ENCODE data around the gene DDX20. TPM values are rescaled to one million over a fixed set of nuclear protein-coding genes. Genes with fewer than 3 reads are reported as not detected.

DDX20 gene
- total RNA-seq, 4 donors from 2014 or later = 9.5 to 19.9 (median 13.1) TPM

DNA sequence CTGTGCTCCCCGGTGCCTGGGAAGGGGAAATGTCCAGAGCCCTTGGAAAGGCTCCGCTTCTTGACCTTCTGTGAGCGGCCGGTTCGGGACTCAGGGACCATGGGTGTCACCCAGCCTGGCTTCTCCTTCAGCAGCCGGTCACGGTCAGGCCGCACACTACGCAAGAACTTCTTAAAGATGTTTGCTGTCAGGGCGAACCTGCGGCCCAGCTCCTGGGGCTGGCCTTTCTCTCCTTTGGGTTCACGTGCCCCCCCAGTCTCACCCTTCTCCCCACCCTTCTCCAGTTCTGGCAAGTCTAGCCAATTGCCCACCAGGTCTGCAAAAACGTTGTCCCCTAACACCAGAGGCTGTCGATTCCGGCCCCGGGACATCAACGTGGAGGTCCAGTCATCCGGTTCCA, 28.6 kb upstream of the DDX20 start:
- peaks cover 57 to 58% (median 58%) of the 10 kb centered on the region in 4 donors for H3K4me1 ChIP-seq
- H3K9me3 ChIP-seq = no peaks in the 10 kb centered on the region
- DNase-seq (ENCODE audit: extremely low spot score) = peak; percentile 85
- WGBS = 76% methylated on average over 10 of the region's 18 CpGs
- no peaks in the 10 kb centered on the region for H3K27me3 ChIP-seq
- H3K27ac ChIP-seq (replicated peaks in 1 of 4) = no peak overlapping the region
- no peak for TF ChIP-seq EP300 (IDR thresholded peaks at IDR 0.05)
- TF ChIP-seq POLR2A (IDR thresholded peaks at IDR 0.05; ENCODE audit: low read depth) = no peak
- TF ChIP-seq, protein P1, sequence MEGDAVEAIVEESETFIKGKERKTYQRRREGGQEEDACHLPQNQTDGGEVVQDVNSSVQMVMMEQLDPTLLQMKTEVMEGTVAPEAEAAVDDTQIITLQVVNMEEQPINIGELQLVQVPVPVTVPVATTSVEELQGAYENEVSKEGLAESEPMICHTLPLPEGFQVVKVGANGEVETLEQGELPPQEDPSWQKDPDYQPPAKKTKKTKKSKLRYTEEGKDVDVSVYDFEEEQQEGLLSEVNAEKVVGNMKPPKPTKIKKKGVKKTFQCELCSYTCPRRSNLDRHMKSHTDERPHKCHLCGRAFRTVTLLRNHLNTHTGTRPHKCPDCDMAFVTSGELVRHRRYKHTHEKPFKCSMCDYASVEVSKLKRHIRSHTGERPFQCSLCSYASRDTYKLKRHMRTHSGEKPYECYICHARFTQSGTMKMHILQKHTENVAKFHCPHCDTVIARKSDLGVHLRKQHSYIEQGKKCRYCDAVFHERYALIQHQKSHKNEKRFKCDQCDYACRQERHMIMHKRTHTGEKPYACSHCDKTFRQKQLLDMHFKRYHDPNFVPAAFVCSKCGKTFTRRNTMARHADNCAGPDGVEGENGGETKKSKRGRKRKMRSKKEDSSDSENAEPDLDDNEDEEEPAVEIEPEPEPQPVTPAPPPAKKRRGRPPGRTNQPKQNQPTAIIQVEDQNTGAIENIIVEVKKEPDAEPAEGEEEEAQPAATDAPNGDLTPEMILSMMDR (IDR thresholded peaks at IDR 0.05) = no peak
- no peak for TF ChIP-seq POLR2AphosphoS5 (IDR thresholded peaks at IDR 0.05)
- peaks cover 4 to 34% (median 15%) of the 10 kb centered on the region in 4 donors for H3K36me3 ChIP-seq
- H3K4me3 ChIP-seq = no peak overlapping the region
- intact Hi-C loops (cut with DNase I) = no loop called here

DNA sequence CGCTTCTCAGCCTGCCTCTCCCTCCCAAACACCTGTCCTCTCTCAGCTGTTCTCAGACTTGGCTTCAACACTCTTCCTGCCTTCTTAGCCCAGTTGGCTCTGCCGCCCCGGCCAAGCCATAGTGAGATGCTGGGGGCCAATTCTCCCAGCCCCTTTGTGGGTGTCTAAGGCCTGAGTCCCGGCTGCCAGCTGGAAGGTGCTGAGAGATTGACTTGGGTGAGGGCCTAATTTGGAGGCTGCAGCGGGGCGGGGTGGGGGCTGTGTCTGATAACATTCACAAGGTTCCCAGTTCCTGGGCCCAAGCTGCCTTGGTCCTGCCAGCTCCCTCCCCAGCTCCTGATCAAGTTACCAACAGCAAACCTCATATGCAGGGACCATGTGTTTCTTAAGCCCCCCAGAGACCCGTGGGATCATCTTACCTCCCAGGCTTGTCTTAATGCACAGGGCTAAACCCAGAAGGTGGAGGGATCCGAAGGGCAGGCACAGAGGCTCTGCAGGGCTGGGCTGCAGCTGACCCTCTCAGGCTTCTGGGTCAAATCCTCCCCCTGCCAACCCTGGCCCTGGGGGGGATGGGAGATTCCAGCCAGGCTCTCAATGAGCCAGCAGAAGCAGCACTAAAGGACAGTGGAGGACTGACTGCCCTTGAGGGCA, 26.3 kb upstream of the DDX20 start:
- TF ChIP-seq, protein P1 (IDR thresholded peaks at IDR 0.05) = no peak
- TF ChIP-seq POLR2A (IDR thresholded peaks at IDR 0.05; ENCODE audit: low read depth) = no peak
- TF ChIP-seq POLR2AphosphoS5 (IDR thresholded peaks at IDR 0.05) = no peak
- TF ChIP-seq EP300 (IDR thresholded peaks at IDR 0.05) = no peak
- Histone ChIP-seq H3K27me3 (no peaks in the 10 kb centered on the region), H3K9me3 (no peaks in the 10 kb centered on the region), H3K4me3 (no peak overlapping the region), H3K4me1 (peaks cover 69 to 75% (median 70%) of the 10 kb centered on the region in 4 donors), H3K36me3 (peaks cover 4 to 34% (median 15%) of the 10 kb centered on the region in 4 donors), H3K27ac (replicated peaks in 1 of 4) (peak overlapping the region; percentile 8 to 38 (median 26))
- 57% methylated on average over 4 of the region's 8 CpGs for WGBS
- intact Hi-C loops (cut with DNase I) = no loop called here
- peak; percentile 84 for DNase-seq (ENCODE audit: extremely low spot score)

DNA sequence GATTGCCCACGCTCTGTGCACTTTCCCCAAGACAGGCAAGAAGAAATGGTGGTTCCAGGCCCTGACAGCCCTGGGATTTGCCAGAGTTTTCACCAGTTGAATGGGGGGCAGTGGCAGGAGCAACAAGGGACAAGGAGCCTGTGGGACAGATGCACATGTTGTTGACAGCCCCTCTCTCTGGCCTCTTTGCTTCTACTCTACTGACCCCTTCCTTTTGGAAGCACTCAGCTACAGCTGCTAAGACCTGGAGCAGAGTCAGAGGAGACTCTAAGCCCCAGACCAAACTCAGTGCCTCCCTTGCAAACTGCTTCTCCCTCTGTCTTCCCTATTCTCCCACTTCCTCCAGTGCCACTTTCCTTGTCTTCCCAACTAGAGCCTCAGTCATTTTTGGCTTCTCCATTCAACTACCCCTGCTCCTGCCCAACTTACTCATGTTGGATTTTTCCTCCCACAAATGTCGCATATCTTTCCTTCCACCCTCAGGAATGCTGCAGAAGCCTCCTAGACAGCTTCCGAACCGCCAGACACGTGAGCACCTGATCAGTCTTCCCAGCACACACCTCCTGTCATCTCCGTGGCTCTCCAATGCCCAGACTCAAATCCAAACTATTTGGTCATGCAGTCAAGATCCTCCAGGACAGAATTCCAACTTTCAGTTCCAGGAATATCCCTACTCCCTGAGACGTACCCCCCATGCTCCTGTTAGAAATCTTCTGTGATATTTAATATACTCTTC, 25.6 kb upstream of the DDX20 start:
- intact Hi-C loops (cut with DNase I) = no loop called here
- H3K9me3 ChIP-seq = no peaks in the 10 kb centered on the region
- H3K4me1 ChIP-seq = peaks cover 70 to 74% (median 70%) of the 10 kb centered on the region in 4 donors
- H3K27me3 ChIP-seq = no peaks in the 10 kb centered on the region
- DNase-seq (ENCODE audit: extremely low spot score) = peak; percentile 55
- TF ChIP-seq POLR2A (IDR thresholded peaks at IDR 0.05; ENCODE audit: low read depth) (no peak), EP300 (IDR thresholded peaks at IDR 0.05) (no peak), POLR2AphosphoS5 (IDR thresholded peaks at IDR 0.05) (no peak)
- TF ChIP-seq, protein P1 (IDR thresholded peaks at IDR 0.05) = no peak
- WGBS = 36% methylated on average over 6 of the region's 7 CpGs
- peaks cover 4 to 34% (median 15%) of the 10 kb centered on the region in 4 donors for H3K36me3 ChIP-seq
- no peak overlapping the region for H3K4me3 ChIP-seq
- peak overlapping the region in 3 of 4 donors; percentile 23 to 38 (median 29) for H3K27ac ChIP-seq (replicated peaks in 1 of 4)

DNA sequence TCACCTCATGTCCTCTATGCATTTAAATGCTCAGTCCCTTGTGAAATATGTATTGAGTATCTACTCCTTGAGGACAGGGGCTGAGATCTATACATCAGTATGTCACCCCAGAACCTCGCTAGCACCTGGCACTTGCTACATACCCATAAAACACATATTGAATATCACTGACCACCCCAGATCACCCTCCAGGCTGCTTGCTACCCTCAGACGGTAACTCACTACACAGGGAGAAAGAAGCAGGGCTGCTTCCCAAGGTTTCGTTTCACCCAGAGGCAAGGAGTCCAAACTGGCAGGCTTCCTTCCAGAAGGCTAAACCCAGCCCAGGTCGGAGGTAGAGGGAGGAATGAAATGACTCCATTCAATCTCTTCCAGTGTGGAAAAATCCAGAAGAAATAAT, 25.0 kb upstream of the DDX20 start:
- no peak overlapping the region for H3K4me3 ChIP-seq

More for the DNA sequence above, 25.0 kb upstream of the DDX20 start:
- Histone ChIP-seq H3K27ac (replicated peaks in 1 of 4) (peak overlapping the region in 2 of 4 donors; percentile 5 to 38), H3K4me1 (peaks cover 70 to 74% (median 71%) of the 10 kb centered on the region in 4 donors), H3K36me3 (peaks cover 4 to 34% (median 15%) of the 10 kb centered on the region in 4 donors), H3K9me3 (no peaks in the 10 kb centered on the region), H3K27me3 (no peaks in the 10 kb centered on the region)
- TF ChIP-seq, protein P1 (IDR thresholded peaks at IDR 0.05) = no peak
- TF ChIP-seq EP300 (IDR thresholded peaks at IDR 0.05) (no peak), POLR2A (IDR thresholded peaks at IDR 0.05; ENCODE audit: low read depth) (no peak), POLR2AphosphoS5 (IDR thresholded peaks at IDR 0.05) (no peak)
- 48% methylated on average over 3 of the region's 4 CpGs for WGBS
- peak; percentile 60 for DNase-seq (ENCODE audit: extremely low spot score)
- intact Hi-C loops (cut with DNase I) = no loop called here
